Nucleus accumbens (tissue), 56 donors: ENCODE data around the gene BOD1.

Source experiments
- DNase-seq, 56 donors: peaks; one replicate each; lab custom pipeline; 2025; lab: John Stamatoyannopoulos, UW

Gene BOD1

GRCh38 chr5:173642191-173642816 is 25.9 kb upstream of the BOD1 start:
- DNase-seq = no peak

GRCh38 chr5:173640156-173640804 is 23.8 kb upstream of the BOD1 start:
- no peak for DNase-seq

DNA sequence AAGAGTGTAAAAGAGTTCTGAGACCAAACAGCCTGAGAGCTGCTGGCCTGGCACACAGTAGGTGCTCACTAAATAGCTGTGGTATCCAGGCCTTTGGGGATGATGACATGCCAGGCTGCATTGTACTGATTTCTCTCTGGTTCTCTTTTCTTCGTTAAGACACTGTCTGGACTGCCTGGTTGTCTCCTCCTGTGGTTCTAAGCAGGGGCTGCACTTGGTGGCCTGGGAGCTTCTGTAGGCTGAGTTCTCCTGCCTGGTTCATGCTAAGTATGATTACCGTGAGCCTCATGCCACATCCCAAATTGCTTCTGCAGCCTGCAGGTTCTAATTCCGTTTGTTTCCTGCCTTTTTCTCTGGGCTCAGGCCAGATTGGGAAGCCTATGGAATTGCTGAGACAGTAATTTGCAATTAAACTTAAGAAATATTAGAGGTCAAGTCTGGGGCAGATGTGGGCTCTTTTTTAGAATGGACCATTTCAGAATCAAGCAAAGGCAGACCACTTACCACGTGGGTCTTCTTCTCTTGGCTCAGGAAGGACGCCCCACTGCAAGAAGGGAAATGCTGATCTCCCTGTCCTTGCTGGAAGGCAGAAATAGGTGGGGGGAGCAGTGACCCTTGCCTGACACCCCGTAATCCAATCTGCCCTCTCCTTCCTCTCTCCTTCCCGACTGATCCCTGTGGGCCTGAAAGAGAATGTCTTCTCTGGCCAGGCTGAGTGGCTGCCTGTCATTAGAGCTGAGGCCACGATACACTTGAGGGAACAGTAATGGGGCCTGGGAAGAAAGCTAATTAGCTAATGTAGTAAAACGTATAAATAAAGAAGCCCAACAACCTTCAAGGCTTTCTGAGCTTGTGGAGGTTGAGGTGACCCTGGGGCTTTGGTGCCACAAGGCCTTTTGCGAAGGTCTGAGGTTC is 21.9 kb upstream of the BOD1 start:
- DNase-seq = no peak

DNA sequence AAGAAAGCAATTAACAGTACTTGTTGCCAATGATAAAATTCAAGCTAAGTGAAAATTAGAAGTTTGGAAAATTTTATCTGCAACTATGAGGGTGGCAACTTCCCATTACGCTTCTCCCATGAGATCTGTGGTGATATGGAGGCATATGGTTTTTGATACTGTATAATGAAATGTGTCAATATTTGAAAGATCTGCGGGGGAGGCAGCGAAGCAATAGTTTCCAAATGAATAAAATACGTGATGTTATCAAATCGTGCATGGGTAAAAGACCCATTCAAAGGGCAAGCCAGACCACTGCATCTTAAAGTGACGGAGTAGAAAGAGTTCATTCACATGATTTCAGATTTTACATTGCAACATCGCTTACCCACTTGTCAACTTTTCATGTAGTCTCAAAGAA is 20.9 kb upstream of the BOD1 start:
- DNase-seq = no peak

- no peak for DNase-seq
Observed at GRCh38 chr5:173634465-173634983, 18.1 kb upstream of the BOD1 start.

GRCh38 chr5:173633304-173633703 is 16.9 kb upstream of the BOD1 start:
- DNase-seq = no peak

GRCh38 chr5:173631478-173631877 is 15.0 kb upstream of the BOD1 start:
- no peak for DNase-seq

DNA sequence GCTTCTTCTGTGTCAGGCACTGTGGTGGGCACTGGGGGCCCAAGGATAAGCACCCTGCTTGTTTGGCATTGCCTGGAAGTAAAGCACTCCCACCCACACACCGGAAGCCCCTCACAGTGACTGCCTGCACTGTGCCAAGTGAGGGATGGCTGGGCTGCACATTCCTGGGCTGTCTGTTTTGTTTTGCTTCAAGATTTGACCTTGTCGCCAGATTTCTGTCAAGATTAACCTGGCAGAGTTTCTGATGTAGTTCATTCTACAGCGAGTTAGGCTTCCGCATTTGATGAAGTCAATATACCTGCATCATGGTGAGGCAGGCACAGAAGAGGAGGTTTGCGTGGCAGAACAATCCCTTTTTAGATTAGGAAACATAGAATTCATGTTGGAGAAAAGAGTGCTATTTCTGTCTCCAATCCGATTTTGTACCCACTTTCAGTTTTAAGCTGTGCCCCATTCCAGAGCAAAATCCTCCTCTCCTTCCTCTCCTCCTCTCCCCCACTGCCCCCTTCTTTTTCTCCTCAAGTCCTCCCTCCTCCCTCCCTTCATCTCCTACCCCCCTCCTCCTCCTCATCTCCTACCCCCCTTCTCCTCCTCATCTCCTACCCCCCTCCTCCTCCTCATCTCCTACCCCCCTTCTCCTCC is 14.4 kb upstream of the BOD1 start:
- DNase-seq = no peak

GRCh38 chr5:173629628-173630027 is 13.2 kb upstream of the BOD1 start:
- peak in 2 of 56 donors; percentile 10 to 22 for DNase-seq

GRCh38 chr5:173628501-173628900 is 12.1 kb upstream of the BOD1 start:
- peak in 1 of 56 donors; percentile 12 for DNase-seq

DNA sequence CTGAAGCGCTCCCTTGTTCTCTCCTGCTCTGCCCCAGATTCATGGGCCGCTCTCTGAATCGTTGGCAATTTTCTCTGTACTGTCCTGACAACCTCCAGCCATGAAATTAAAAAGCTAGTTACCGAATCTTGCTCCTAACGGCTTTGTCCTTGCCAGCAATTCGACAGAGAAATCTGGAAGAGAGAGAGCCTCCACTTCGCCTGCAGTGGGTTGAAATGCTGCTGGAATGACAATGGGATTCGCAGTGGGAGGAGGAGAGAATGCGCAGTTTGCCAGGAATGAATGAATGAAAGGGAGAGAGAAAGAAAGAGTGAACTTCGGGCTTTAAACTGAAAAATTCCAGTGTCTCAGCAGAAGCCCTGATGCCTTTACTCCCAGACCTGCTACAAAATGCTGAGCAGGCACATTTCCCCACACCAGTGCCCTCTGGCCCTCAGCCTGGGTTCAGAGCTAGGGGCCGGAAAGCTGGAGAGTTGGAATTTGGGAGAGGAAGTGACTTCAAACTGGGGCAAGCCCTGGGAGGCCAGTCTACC is 11.5 kb upstream of the BOD1 start:
- peak in 50 of 56 donors; percentile 15 to 90 (median 65) for DNase-seq

DNA sequence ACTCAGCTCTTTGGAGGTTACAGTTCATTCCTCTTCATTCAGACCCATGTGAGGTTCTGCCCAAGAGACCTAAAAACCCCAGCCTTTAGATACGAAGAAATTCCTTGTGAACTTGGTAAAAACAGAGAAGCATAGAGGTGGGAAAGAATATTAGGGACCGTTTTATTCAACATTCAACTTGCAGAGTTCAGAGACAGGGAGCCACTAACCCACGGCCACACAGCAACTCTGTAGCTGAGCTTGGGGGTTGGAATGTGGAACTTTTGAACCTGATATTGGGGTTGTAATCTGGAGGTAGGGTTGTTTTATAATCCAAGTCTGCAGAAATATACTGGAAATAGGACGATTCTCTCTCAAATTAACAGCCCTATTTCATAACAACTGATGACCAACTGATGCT is 10.8 kb upstream of the BOD1 start:
- no peak for DNase-seq

- peak in 48 of 56 donors; percentile 15 to 82 (median 58) for DNase-seq
Observed at GRCh38 chr5:173626505-173626820, 10.0 kb upstream of the BOD1 start.

- peak in 3 of 56 donors; percentile 27 to 36 (median 27) for DNase-seq
Observed at GRCh38 chr5:173625673-173626504, 9.4 kb upstream of the BOD1 start.

DNA sequence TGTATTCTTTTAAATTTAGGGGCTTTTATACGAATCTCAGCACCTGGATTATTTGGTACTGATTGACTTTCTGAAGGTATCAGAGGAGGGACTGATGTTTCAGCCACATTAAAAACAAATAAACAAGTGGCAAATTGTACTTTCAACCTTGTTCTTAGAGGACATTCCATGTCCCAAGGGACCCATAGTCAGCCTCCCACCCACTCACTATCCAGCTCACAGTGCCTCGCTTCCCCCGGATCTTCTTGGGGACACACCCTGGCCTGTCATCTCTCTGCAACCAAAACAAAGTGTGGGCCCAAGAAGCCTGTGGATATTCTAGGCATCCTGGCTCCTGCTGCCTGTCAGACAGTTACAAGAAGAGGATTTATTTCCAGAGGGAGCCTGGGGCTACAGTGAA is 8.8 kb upstream of the BOD1 start:
- no peak for DNase-seq

DNA sequence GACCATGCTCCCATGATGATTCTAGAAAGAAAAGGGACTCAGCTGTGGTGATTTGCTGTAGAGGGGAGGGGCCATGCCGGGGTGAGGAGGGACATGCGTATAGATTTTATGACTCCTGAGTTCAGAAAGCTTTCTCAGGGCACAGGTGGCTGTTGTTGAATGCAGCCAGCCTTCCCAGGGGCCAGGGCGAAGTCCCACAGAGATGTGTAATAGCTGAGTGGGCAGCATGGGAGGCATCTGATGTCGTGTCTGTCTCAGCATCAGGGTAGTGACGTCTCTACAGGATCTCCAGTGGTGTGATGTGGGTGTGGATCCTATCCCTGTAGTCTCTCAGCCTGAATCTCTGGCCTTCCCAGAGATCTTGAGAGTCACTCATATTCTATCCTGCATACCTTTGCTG is 7.8 kb upstream of the BOD1 start:
- DNase-seq = no peak

GRCh38 chr5:173623789-173624188 is 7.3 kb upstream of the BOD1 start:
- DNase-seq = no peak

- no peak for DNase-seq
Observed at GRCh38 chr5:173623296-173623771, 6.9 kb upstream of the BOD1 start.
